IgD-negative memory B cell (primary cell): Measurements from ENCODE around the gene SIRT6. TPM values are rescaled to one million over a fixed set of nuclear protein-coding genes. Genes with fewer than 3 reads are reported as not detected.
"Not testable (repeated sequence)": the region's sequence is repeated elsewhere in the genome, so short reads cannot be mapped to it uniquely, and the experiment has no call there.

Source experiments
- H3K27ac Mint-ChIP-seq, 3 donors: one replicate each; pipeline ENCODE4 v1.8.0; 2020 to 2022; ENCODE audit warnings: mild to moderate bottlenecking in 3 of 3, mixed read lengths in 3 of 3, moderate library complexity in 1 of 3
- H3K27me3 Mint-ChIP-seq: one replicate; pipeline ENCODE4 v1.8.0; 2021; ENCODE audit warnings: mixed read lengths
- H3K36me3 Mint-ChIP-seq: one replicate; pipeline ENCODE4 v1.8.0; 2020; ENCODE audit warnings: mild to moderate bottlenecking, mixed read lengths
- H3K4me1 Mint-ChIP-seq, 3 donors: one replicate each; pipeline ENCODE4 v1.8.0; 2020 to 2022; ENCODE audit warnings: mixed read lengths in 3 of 3, mild to moderate bottlenecking in 1 of 3
- H3K4me3 Mint-ChIP-seq, 4 donors: one replicate each; pipeline ENCODE4 v1.8.0; 2020 to 2022; ENCODE audit warnings: mild to moderate bottlenecking in 4 of 4, mixed read lengths in 4 of 4, moderate library complexity in 3 of 4
- H3K9me3 Mint-ChIP-seq, 3 donors: one replicate each; pipeline ENCODE4 v1.8.0; 2020 to 2021; ENCODE audit warnings: mixed read lengths in 3 of 3, mild to moderate bottlenecking in 1 of 3
- polyA plus RNA-seq: library from polyadenylated mRNA; unstranded; fragments of 300-500 nt; fragmentation: Illumina TruSeq; gene quantifications from one replicate; pipeline ENCODE4 v1.2.3, GENCODE V29; 2021

The SIRT6 gene
- polyA plus RNA-seq, result 4.8 TPM

GRCh38 chr19:4182084-4182810 is at the start of gene SIRT6, which contains the start of gene ANKRD24:
TSS of gene SIRT6 (minus strand) at chr19:4182563. CDS start at chr19:4182539, 24 bp downstream.
TSS of gene ANKRD24 (plus strand) at chr19:4182689. CDS start at chr19:4186426, 3,737 bp downstream.
- H3K27me3 Mint-ChIP-seq, result peaks cover 4% of the 10 kb centered on the region
- no peaks in the 10 kb centered on the region for H3K9me3 Mint-ChIP-seq
- H3K27ac Mint-ChIP-seq, result peak within 1 kb of the TSS; percentile 96 to 99 (median 97)
- H3K36me3 Mint-ChIP-seq, result peaks cover 2% of the 10 kb centered on the region
- H3K4me3 Mint-ChIP-seq, result peak within 1 kb of the TSS; percentile 96 to 99 (median 96)
- H3K4me1 Mint-ChIP-seq, result peaks cover 12 to 28% (median 22%) of the 10 kb centered on the region in 3 donors

GRCh38 chr19:4232139-4232538 is 49.8 kb upstream of the SIRT6 start:
- H3K27me3 Mint-ChIP-seq, H3K27ac Mint-ChIP-seq, H3K9me3 Mint-ChIP-seq, H3K36me3 Mint-ChIP-seq: not testable (repeated sequence)
- Mint-ChIP-seq H3K4me3 (peak overlapping the region in 1 of 4 donors; percentile 9), H3K4me1 (peaks cover 0 to 18% (median 10%) of the 10 kb centered on the region in 3 donors)

- not testable (repeated sequence) for H3K4me3 Mint-ChIP-seq, H3K27me3 Mint-ChIP-seq, H3K36me3 Mint-ChIP-seq, H3K27ac Mint-ChIP-seq, H3K9me3 Mint-ChIP-seq
- H3K4me1 Mint-ChIP-seq, result peaks cover 0 to 19% (median 11%) of the 10 kb centered on the region in 3 donors
Observed at GRCh38 chr19:4231521-4231920, 49.2 kb upstream of the SIRT6 start.

- H3K27me3 Mint-ChIP-seq, H3K27ac Mint-ChIP-seq, H3K36me3 Mint-ChIP-seq, H3K9me3 Mint-ChIP-seq: not testable (repeated sequence)
- Mint-ChIP-seq H3K4me3 (peak overlapping the region in 2 of 4 donors; percentile 17 to 78), H3K4me1 (peaks cover 0 to 20% (median 12%) of the 10 kb centered on the region in 3 donors)
Observed at GRCh38 chr19:4230237-4230636, 47.9 kb upstream of the SIRT6 start.

- H3K9me3 Mint-ChIP-seq, result no peaks in the 10 kb centered on the region
- H3K27me3 Mint-ChIP-seq, result peaks cover 6% of the 10 kb centered on the region
- no peaks in the 10 kb centered on the region for H3K36me3 Mint-ChIP-seq
- H3K4me1 Mint-ChIP-seq, result peaks cover 0 to 17% (median 12%) of the 10 kb centered on the region in 3 donors
- peak within 1 kb of the TSS in 1 of 3 donors; percentile 75 for H3K27ac Mint-ChIP-seq
- peak within 1 kb of the TSS in 2 of 4 donors; percentile 17 to 78 for H3K4me3 Mint-ChIP-seq
Observed at GRCh38 chr19:4229179-4229931, 47.0 kb upstream of the SIRT6 start, which contains the start of gene EBI3. TSS of gene EBI3 (plus strand) at chr19:4229523. CDS start at chr19:4229551, 28 bp downstream.

- H3K27me3 Mint-ChIP-seq, result peaks cover 6% of the 10 kb centered on the region
- no peak overlapping the region for H3K27ac Mint-ChIP-seq
- H3K9me3 Mint-ChIP-seq, result no peaks in the 10 kb centered on the region
- H3K36me3 Mint-ChIP-seq, result no peaks in the 10 kb centered on the region
- H3K4me3 Mint-ChIP-seq, result no peak overlapping the region
- peaks cover 0 to 17% (median 12%) of the 10 kb centered on the region in 3 donors for H3K4me1 Mint-ChIP-seq
Observed at GRCh38 chr19:4228765-4229178, 46.4 kb upstream of the SIRT6 start.

GRCh38 chr19:4227771-4228170 is 45.4 kb upstream of the SIRT6 start:
- Mint-ChIP-seq H3K36me3 (no peaks in the 10 kb centered on the region), H3K27ac (no peak overlapping the region), H3K4me3 (no peak overlapping the region), H3K4me1 (peaks cover 0 to 15% (median 12%) of the 10 kb centered on the region in 3 donors), H3K9me3 (no peaks in the 10 kb centered on the region), H3K27me3 (peaks cover 6% of the 10 kb centered on the region)

- Mint-ChIP-seq H3K4me3 (peak overlapping the region in 1 of 4 donors; percentile 68), H3K27me3 (peaks cover 6% of the 10 kb centered on the region), H3K9me3 (no peaks in the 10 kb centered on the region), H3K4me1 (peaks cover 0 to 16% (median 10%) of the 10 kb centered on the region in 3 donors), H3K27ac (no peak overlapping the region), H3K36me3 (no peaks in the 10 kb centered on the region)
Observed at GRCh38 chr19:4225885-4226284, 43.5 kb upstream of the SIRT6 start.

GRCh38 chr19:4224470-4224869 is 42.1 kb upstream of the SIRT6 start:
- Mint-ChIP-seq H3K27me3 (peaks cover under 1% of the 10 kb centered on the region), H3K27ac (no peak overlapping the region)

GRCh38 chr19:4220188-4220587 is 37.8 kb upstream of the SIRT6 start:
- H3K4me3 Mint-ChIP-seq, result no peak overlapping the region
- peaks cover 0 to 3% (median 0%) of the 10 kb centered on the region in 3 donors for H3K4me1 Mint-ChIP-seq
- no peaks in the 10 kb centered on the region for H3K36me3 Mint-ChIP-seq
- H3K27me3 Mint-ChIP-seq, result no peaks in the 10 kb centered on the region
- no peak overlapping the region for H3K27ac Mint-ChIP-seq
- no peaks in the 10 kb centered on the region for H3K9me3 Mint-ChIP-seq

More at GRCh38 chr19:4224470-4224869, 42.1 kb upstream of the SIRT6 start:
- Mint-ChIP-seq H3K4me3 (no peak overlapping the region), H3K9me3 (no peaks in the 10 kb centered on the region), H3K4me1 (peaks cover 0 to 8% (median 4%) of the 10 kb centered on the region in 3 donors), H3K36me3 (no peaks in the 10 kb centered on the region)

GRCh38 chr19:4218523-4218922 is 36.2 kb upstream of the SIRT6 start:
- not testable (repeated sequence) for H3K27ac Mint-ChIP-seq, H3K36me3 Mint-ChIP-seq, H3K9me3 Mint-ChIP-seq, H3K27me3 Mint-ChIP-seq
- H3K4me1 Mint-ChIP-seq, result peaks cover 10 to 16% (median 11%) of the 10 kb centered on the region in 3 donors
- peak overlapping the region in 1 of 4 donors; percentile 32 for H3K4me3 Mint-ChIP-seq

- Mint-ChIP-seq H3K36me3 (no peaks in the 10 kb centered on the region), H3K27ac (no peak overlapping the region), H3K4me1 (peaks cover 10 to 16% (median 11%) of the 10 kb centered on the region in 3 donors), H3K4me3 (no peak overlapping the region), H3K27me3 (peaks cover 4% of the 10 kb centered on the region), H3K9me3 (no peaks in the 10 kb centered on the region)
Observed at GRCh38 chr19:4217429-4218264, 35.3 kb upstream of the SIRT6 start.

GRCh38 chr19:4216846-4217245 is 34.5 kb upstream of the SIRT6 start:
- Mint-ChIP-seq H3K27ac (no peak overlapping the region), H3K9me3 (no peaks in the 10 kb centered on the region), H3K4me3 (no peak overlapping the region)

GRCh38 chr19:4215807-4216206 is 33.4 kb upstream of the SIRT6 start:
- Mint-ChIP-seq H3K27ac (no peak overlapping the region), H3K36me3 (no peaks in the 10 kb centered on the region), H3K4me1 (peaks cover 11 to 14% (median 11%) of the 10 kb centered on the region in 3 donors), H3K4me3 (peak overlapping the region in 1 of 4 donors; percentile 23), H3K27me3 (peaks cover 7% of the 10 kb centered on the region), H3K9me3 (no peaks in the 10 kb centered on the region)

More at GRCh38 chr19:4216846-4217245, 34.5 kb upstream of the SIRT6 start:
- no peaks in the 10 kb centered on the region for H3K36me3 Mint-ChIP-seq
- peaks cover 7% of the 10 kb centered on the region for H3K27me3 Mint-ChIP-seq
- H3K4me1 Mint-ChIP-seq, result peaks cover 10 to 16% (median 11%) of the 10 kb centered on the region in 3 donors
